CD4-positive, alpha-beta T cell treated with Interferon alpha-2 for 1 hour (primary cell): ENCODE data around the gene TFAP2A.

Experiments
- DNase-seq, 2 donors: peaks; one replicate each; pipeline ENCODE4 v3.0.0-alpha.2; 2020 to 2022

The TFAP2A gene

GRCh38 chr6:10412461-10413261 is 2.2 kb downstream of the TFAP2A start:
- no peak for DNase-seq

GRCh38 chr6:10411971-10412460 is 2.9 kb downstream of the TFAP2A start:
- DNase-seq: peak; percentile 15 to 54

- DNase-seq: no peak
Measured at GRCh38 chr6:10411131-10411970, 3.5 kb downstream of the TFAP2A start.

- DNase-seq: no peak
Measured at GRCh38 chr6:10410207-10411050, 4.4 kb downstream of the TFAP2A start.

- DNase-seq: no peak
Measured at GRCh38 chr6:10409731-10410206, 5.1 kb downstream of the TFAP2A start.

DNA sequence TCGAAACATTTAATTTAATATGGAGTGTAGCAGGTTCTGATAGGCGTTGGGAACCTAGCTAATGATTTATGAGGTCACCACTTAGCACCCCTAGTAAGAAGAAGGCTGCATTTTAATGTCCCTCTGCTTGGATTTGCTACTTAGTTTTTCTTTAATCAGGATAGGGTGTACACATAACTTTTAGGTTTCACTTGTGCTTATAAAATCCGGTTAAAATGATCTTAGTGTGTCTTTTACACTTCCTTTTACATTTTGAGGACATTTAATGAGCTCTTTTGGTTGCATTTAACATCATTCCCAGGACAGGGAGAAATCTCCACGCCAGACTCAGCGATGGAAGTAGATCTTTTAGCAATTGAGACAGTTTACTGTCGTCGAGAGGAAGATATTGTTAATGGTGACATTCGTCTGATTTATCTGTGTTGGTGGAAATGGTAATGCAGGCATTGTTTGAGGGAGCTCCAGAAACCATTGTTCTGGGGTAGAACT is 5.6 kb downstream of the TFAP2A start:
- DNase-seq: no peak

GRCh38 chr6:10408457-10408856 is 6.4 kb downstream of the TFAP2A start:
- DNase-seq: no peak

- DNase-seq: no peak
Measured at GRCh38 chr6:10407674-10408054, 7.2 kb downstream of the TFAP2A start.

DNA sequence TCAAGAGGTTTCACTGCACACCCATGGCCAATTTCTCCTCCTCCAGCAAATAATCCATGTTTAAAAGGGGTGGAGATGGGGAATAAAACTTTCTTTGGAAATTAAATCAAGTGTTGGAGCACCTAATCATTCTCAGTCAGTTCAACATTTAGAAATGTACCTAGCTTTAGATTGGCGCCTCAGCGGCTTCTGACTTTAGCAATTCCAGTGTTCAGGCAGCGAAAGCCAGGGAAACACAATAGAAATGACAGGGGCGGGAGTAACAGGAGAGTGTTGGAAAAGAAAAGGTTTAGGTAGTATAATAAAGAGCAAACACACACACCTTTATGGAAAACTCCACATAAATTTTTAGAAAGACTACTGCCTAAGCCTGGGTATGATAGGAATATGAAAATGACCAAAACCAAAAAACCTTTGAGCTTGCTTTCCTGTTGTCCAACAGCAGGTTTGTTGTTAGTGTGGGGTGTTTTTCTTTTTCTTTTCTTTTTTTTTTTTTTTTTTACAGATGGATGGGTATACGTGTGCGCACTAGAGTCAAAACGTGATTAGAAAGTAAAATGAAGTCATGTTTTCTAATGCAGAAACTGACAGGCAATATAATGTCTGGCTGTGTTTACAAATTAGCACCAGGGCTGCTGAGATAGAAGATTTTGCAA is 7.7 kb downstream of the TFAP2A start:
- no peak for DNase-seq

GRCh38 chr6:10406556-10406955 is 8.3 kb downstream of the TFAP2A start:
- DNase-seq: no peak

DNA sequence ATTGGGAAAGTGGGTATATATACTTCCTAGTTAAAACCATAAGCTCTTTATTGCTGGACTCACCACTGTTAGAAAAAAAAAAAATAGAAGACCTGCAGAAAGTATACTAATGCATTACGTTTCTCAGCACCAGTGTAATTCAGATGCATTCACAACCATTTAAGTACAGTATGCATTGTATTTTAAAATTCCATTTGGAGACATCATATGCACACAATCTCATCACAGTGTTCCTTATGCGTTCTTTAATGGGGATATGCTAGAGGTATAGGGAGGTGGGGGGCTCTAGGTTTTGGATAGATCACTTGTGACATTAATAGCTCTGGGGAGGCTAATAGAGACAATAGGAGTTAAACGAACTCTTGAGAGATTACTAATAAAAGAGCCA is 9.4 kb downstream of the TFAP2A start:
- no peak for DNase-seq

- no peak for DNase-seq
Measured at GRCh38 chr6:10404799-10405512, 9.9 kb downstream of the TFAP2A start.

DNA sequence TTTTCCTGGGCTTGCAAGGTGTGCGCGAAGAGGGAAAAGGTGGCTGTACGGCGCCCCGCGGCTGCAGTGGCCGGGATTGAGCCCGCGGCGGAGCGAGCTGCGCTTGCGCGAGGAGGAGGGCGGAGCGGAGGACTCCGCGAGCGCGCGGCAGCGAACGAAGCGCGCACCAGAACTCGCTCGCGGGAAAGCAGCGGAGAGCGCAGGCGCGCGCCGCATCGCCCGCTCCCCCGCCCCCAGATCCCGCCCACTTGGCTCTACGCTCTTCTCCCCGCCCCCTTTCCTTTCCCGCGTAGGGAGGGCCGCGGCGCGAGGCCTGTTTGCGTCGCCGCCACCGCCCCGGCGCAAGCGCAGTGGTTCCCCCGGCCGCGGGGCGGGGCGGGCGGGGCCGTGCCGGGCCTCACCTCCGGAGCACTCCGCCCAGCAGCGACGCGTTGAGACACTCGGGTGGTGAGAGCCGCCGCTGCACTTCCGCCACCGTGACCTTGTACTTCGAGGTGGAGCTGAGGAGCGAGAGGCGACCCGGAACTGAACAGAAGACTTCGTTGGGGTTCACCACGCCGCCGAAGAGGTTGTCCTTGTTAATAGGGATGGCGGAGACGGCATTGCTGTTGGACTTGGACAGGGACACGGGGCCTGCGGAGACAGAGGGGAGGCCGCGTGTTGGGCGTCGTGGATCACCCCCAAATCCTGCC is 10.6 kb downstream of the TFAP2A start:
- DNase-seq: peak; percentile 85 to 88

DNA sequence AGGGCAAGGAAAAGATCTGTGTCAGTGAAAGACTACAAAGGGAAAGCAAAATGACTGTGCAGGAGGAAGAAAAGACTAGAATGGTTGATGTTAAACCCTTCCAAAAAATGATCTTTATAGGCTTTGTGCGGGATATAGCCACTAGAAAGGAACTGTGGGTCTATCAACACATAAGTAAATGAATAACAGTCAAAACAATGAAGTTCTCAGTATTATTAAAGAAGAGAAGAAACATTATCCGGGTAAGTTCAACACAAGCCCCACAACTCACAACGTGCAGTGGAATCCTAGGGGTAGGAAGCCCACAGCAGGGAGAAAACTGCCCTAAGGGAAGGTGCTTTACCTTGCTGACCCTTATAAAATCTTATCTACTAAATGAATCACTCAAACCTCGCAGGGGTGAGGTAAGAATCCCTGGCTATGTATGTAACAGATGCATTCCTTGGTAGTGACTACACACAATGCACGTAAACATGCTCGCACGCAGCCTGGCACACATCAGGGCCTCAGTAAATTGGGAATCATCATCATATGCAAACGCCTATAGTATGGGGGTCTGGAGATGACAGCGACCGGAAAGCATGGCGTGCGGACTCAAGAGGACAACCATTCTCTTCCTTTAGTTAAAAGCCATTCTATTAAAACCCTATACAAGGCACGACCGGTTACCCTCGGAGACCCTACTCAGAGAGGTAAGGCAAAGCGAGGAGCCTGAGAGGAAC is 11.3 kb downstream of the TFAP2A start:
- DNase-seq: no peak

GRCh38 chr6:10402648-10403311 is 12.1 kb downstream of the TFAP2A start:
- DNase-seq: no peak

DNA sequence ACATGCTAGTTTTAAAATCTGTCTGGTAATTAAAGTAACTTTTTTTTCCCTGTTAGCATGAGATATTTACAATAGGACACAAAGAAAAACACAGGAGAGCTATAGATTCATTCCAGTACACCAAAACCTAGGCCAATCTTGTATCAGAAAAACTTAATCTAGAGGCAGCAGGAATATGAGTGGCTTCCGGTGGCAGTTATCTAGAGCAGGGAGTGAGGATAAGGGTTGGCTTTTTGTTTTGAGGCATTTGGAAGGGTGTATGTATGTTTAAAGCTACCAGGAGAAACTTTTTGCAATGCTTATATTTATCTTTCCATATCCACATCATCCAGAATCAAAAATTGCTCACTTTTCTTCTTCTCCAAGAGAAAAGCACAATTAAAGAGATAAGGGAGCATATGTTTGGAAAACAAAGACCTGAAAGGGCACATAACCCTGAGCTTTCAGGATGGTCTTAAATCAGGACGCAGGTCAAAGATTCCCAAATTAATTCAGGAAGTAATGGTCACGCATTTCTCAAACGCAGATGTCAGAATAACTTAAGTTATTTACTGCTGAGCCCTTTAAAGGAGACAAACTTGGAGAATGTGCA is 13.1 kb downstream of the TFAP2A start:
- DNase-seq: no peak

GRCh38 chr6:10401004-10401536 is 13.8 kb downstream of the TFAP2A start:
- no peak for DNase-seq

GRCh38 chr6:10400330-10400729 is 14.5 kb downstream of the TFAP2A start:
- no peak for DNase-seq

GRCh38 chr6:10399451-10399850 is 15.4 kb downstream of the TFAP2A start:
- DNase-seq: no peak
